OCI-LY1 (cell line): ENCODE measurements around the gene MEI1.

ENCODE experiments used
- CTCF ChIP-seq: fragments of 200-600 bp; sonication (generic), shearing (Covaris generic); IDR thresholded peaks from 2 replicates; pipeline ENCODE4 v1.5.1; 2017; ENCODE audit warnings: mild to moderate bottlenecking, antibody characterized with exemption, low read length, moderate library complexity, mixed read lengths
- EZH2 ChIP-seq: fragments of 200-600 bp; sonication (generic), shearing (Covaris generic); IDR thresholded peaks from 2 replicates; pipeline ENCODE4 v1.8.0; 2017; ENCODE audit warnings: borderline replicate concordance, mixed run types, mild to moderate bottlenecking, antibody characterized with exemption, low read length, moderate library complexity, mixed read lengths

- TF ChIP-seq CTCF (no peak), EZH2 (no peak)
These were observed 733 bp downstream of the MEI1 start for GRCh38 chr22:41700108-41700364.
